ENCODE data around the gene CENPT.

- TF ChIP-seq ZKSCAN5 (CRISPR knock-in tag; IDR thresholded peaks at IDR 0.05) (no peak), IRF1 (CRISPR knock-in tag; IDR thresholded peaks at IDR 0.05; ENCODE audit: low read depth) (no peak)
Observed at GRCh38 chr16:67872131-67872630, 24.7 kb upstream of the CENPT start.
